Fibroblast of pulmonary artery (primary cell): ENCODE data around the gene FMN1.

Experiments used
- DNase-seq: peaks from one replicate; pipeline ENCODE4 v3.0.0-alpha.2; 2010; ENCODE audit warnings: low read depth
- H3K4me3 ChIP-seq: replicated peaks from 2 replicates; pipeline ENCODE4 v1.5.1; 2011; ENCODE audit warnings: low read depth, mild to moderate bottlenecking, control low read depth, low read length, moderate library complexity
- TF ChIP-seq, protein P1 (sequence below): IDR thresholded peaks from 2 replicates; pipeline ENCODE4 v1.5.1; 2011; ENCODE audit warnings: mild to moderate bottlenecking, control low read depth, low read length, inconsistent platforms; ENCODE audit errors: missing control alignments

The FMN1 gene

DNA sequence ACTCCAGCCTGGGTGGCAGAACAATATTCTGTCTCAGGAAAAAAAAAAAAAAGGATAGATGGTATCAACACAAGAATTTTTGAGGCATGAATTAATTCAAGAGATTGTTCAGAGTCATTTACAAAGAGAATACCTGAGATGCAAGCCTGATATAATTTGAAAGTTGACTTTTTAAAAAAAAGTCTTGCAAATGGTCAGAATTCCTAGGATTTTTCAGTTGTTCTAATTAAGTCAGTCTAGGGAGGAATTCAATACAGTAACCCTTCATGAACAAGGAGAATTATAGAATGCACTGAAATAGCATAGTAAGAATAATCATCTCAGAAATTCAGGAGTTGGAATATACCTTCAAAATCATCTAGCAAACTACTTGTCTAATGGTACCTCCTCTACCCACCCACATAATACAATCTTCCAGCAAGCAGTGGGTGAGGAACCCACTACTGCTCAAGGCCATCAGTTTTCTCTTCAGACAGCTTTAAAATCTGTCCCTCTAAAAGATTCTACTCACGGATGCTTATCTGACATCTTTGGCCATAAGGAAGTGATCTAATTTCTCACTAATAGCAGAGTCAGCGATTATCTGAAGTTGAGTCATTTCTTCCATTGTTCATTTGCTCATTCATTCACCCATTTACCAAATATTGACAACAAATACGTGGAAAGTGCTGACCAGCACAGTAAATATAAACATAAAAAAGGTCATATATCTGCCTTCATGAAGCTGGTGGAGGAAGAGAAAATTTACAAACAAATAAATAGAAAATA lies 317.1 kb downstream of the FMN1 start:
- peak; percentile 34 for DNase-seq
- H3K4me3 ChIP-seq: no peak overlapping the region
- TF ChIP-seq, protein P1, sequence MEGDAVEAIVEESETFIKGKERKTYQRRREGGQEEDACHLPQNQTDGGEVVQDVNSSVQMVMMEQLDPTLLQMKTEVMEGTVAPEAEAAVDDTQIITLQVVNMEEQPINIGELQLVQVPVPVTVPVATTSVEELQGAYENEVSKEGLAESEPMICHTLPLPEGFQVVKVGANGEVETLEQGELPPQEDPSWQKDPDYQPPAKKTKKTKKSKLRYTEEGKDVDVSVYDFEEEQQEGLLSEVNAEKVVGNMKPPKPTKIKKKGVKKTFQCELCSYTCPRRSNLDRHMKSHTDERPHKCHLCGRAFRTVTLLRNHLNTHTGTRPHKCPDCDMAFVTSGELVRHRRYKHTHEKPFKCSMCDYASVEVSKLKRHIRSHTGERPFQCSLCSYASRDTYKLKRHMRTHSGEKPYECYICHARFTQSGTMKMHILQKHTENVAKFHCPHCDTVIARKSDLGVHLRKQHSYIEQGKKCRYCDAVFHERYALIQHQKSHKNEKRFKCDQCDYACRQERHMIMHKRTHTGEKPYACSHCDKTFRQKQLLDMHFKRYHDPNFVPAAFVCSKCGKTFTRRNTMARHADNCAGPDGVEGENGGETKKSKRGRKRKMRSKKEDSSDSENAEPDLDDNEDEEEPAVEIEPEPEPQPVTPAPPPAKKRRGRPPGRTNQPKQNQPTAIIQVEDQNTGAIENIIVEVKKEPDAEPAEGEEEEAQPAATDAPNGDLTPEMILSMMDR: no peak

DNA sequence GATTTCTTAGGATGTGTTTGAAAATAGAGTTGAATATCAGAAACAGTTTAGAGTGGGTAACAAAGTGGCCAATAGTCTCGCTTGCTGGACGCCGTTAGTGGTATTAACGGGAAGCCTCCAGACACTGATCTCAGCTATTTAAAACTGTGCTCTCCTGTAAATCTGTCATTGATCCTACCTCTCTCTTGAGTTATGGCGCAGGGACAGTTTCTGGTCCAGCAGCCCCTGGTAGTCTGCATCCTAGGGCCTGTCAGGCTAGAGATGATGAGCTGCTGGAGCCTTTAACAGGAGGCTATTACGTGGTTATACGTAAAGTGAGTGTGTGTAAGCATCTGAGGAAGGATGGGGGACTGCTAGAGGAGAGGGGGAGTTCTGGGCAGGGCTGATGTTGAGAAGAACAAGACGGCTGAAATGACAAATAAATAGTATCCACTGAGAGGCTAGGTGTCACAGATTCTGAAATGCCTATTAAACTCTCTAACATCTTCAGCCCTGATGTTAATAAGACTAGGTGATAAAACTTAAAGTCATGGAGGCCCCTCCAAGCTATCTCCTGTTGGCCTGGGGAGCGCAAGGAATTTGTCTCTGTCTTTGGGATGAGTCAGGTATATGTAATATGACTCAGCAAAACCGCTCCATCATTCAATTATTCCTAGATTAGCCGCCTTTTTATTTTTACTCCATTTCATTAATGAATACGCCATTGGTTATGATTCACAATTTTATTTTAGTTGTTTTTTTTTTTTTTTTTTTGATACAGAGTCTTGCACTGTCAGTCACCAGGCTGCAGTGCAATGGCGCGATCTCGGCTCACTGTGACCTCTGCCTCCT lies 321.0 kb downstream of the FMN1 start:
- no peak overlapping the region for H3K4me3 ChIP-seq
- DNase-seq: no peak
- TF ChIP-seq, protein P1: no peak

DNA sequence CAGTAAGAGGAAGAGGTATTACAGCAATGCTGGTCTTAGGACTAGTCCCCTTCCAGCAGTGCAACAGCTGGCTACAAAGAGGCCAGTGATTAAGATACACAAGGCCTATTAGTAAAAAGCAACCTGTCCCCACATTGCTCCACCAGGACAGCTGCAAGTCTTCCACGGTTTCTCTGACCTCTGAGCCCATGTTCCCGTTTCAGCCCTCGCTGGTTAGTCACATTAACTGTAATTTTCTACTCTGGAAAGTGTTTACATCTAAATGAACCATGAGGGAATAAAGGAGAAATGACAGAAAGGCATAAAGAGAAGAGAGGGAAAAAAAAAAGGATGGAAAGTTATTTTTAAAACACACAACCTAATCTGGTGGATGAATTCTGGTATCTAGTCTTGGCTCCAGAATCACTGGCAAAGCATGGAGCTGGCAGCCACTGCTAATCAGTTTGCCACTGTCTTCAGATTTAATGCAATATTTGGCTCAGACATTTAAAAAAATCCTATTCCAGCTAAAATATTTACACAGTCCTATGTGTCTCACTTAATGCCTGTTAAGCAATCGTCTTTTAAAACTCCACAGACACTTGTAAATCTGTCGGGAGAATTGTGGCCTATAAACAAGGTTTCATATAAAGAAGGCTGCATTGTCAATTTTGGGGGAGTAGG lies 321.8 kb downstream of the FMN1 start:
- no peak overlapping the region for H3K4me3 ChIP-seq
- DNase-seq: peak; percentile 72
- TF ChIP-seq, protein P1: no peak

DNA sequence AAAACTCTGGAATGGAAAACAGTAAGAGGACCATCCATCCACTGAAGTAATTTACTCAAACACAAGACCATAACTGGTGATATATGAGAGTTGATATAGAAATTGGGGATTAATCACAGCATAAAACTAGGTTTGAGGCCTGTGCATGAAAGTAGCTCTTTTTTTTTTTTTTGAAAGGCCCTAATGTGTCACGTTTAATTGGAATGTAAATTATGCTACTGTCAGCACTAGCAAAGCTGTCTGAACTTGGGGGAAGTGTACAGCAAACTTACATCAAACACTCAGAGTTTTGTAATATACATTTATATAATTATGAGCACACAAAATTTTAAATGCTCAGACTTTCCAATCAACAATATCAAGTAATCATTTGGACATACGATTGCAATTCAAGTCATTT lies 322.6 kb downstream of the FMN1 start:
- H3K4me3 ChIP-seq: no peak overlapping the region
- no peak for DNase-seq
- TF ChIP-seq, protein P1: no peak

DNA sequence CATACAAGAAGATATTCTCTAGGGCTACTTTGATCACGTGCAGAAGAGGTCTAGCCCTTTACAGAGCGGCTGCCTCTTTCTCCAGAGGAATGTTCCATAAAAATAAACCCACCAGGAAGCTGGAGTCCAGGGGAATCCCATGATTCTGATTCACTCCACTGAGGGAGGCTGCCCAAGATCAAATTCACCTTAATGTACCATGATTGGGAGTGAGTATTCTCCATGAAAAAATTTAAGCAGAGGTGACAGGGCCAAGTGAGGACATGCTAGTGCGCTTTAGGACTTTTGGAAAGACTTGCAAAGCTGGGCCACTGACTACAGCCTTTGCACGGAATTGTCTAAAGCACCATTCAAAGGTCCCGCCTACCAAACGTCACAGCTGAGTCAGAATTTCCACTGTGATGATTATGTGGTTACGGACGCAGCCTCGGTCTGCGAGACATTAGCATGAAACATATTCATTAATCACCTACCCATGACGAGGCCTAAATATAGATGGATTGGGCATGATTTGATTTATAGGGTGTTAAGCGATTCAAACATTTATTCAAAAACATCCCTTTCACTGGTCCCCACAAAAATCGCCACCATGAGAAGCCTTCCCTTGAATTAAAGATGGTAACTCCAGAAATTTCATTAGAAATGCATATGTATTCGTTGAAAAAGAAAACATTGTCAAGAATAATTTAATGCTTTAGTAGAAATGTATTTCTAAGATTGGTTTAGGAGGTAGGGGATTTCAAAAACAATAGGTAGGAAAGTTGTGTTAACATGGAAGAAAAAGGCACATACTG lies 324.1 kb downstream of the FMN1 start:
- TF ChIP-seq, protein P1: no peak
- H3K4me3 ChIP-seq: no peak overlapping the region
- DNase-seq: peak; percentile 92

DNA sequence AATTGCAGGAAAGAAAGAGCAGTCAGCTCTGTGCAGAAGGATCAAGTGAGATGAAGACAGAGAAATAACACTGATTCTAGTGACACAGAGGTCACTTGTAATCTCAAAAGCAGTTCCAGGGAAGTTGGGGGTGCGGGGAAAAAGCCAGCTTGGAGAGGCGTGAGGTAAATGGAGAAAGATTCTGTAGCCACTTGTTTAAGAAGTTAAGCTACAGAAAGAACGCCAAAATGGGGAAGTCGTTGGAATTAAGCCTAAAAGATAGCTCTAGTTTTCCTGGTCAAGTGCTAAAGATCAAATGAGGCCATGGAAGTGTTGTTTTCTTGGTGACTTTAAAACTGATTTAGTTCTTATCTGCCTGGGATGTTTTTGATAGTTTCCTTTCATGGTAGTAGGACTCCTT lies 324.7 kb downstream of the FMN1 start:
- H3K4me3 ChIP-seq: no peak overlapping the region
- TF ChIP-seq, protein P1: no peak
- no peak for DNase-seq
